ENCODE results near the gene PCDHB11. TPM values are rescaled to one million over a fixed set of nuclear protein-coding genes. Genes with fewer than 3 reads are reported as not detected.

Gene PCDHB11
- 0.18 and 0.65 TPM in 2 replicates for total RNA-seq

GRCh38 chr5:141199359-141200235 lies at the start of gene PCDHB11:
Gene PCDHB11 (plus strand): TSS chr5:141199627. CDS start chr5:141199775, 148 bp downstream.

GRCh38 chr5:141149812-141150211 lies 49.6 kb upstream of the PCDHB11 start, which contains the start of gene PCDHB6:
Gene PCDHB6 (plus strand): TSS chr5:141150057. CDS start chr5:141150258, 201 bp downstream.

GRCh38 chr5:141172381-141173204 lies 26.8 kb upstream of the PCDHB11 start, which contains the start of gene PCDHB7:
Gene PCDHB7 (plus strand): TSS chr5:141172644. CDS start chr5:141172836, 192 bp downstream.

GRCh38 chr5:141177577-141178191 lies 21.7 kb upstream of the PCDHB11 start, which contains the start of gene PCDHB8:
Gene PCDHB8 (plus strand): TSS chr5:141177790. CDS start chr5:141178035, 245 bp downstream.

GRCh38 chr5:141182248-141182647 lies 17.2 kb upstream of the PCDHB11 start, which contains the start of gene PCDHB16:
Gene PCDHB16 (plus strand): TSS chr5:141182387. CDS start chr5:141182560, 173 bp downstream.

GRCh38 chr5:141186897-141187512 lies 12.4 kb upstream of the PCDHB11 start, which contains the start of gene PCDHB9:
Gene PCDHB9 (plus strand): TSS chr5:141187161. CDS start chr5:141187319, 158 bp downstream.

GRCh38 chr5:141192110-141192725 lies 7.2 kb upstream of the PCDHB11 start, which contains the start of gene PCDHB10:
Gene PCDHB10 (plus strand): TSS chr5:141192353. CDS start chr5:141192553, 200 bp downstream.

GRCh38 chr5:141208478-141208877 lies 9.1 kb downstream of the PCDHB11 start, which contains the start of gene PCDHB12:
Gene PCDHB12 (plus strand): TSS chr5:141208719. CDS start chr5:141208908, 189 bp downstream.

GRCh38 chr5:141213656-141214339 lies 14.4 kb downstream of the PCDHB11 start, which contains the start of gene PCDHB13:
Gene PCDHB13 (plus strand): TSS chr5:141213919. CDS start chr5:141214124, 205 bp downstream.

GRCh38 chr5:141223112-141223783 lies 23.8 kb downstream of the PCDHB11 start, which contains the start of gene PCDHB14:
Gene PCDHB14 (plus strand): TSS chr5:141223343. CDS start chr5:141223506, 163 bp downstream.

GRCh38 chr5:141245250-141245717 lies 45.9 kb downstream of the PCDHB11 start, which contains the start of gene PCDHB15:
Gene PCDHB15 (plus strand): TSS chr5:141245395. CDS start chr5:141245579, 184 bp downstream.

Other genes with a start within 250 kb of the PCDHB11 start
- under 0.01 and 0.49 TPM in 2 replicates for gene PCDHAC2, start 233.2 kb upstream of the PCDHB11 start, total RNA-seq
- not detected in 2 replicates for gene PCDHB1, start 148.3 kb upstream of the PCDHB11 start, total RNA-seq
- gene PCDHB2, start 105.0 kb upstream of the PCDHB11 start, total RNA-seq: 0.90 and 1.3 TPM in 2 replicates
- gene PCDHB3, start 99.2 kb upstream of the PCDHB11 start, total RNA-seq: 0.16 TPM in 1 of 2 replicates, not detected in the other
- gene PCDHB4, start 77.8 kb upstream of the PCDHB11 start, total RNA-seq: 0.18 and 0.97 TPM in 2 replicates
- 1.3 and 4.5 TPM in 2 replicates for gene PCDHB5, start 64.4 kb upstream of the PCDHB11 start, total RNA-seq
- gene PCDHB6, start 49.6 kb upstream of the PCDHB11 start, total RNA-seq: 0.49 TPM in 1 of 2 replicates, not detected in the other
- gene PCDHB7, start 27.0 kb upstream of the PCDHB11 start, total RNA-seq: 0.16 and 1.1 TPM in 2 replicates
- 0.49 TPM in 1 of 2 replicates, not detected in the other for gene PCDHB8, start 21.8 kb upstream of the PCDHB11 start, total RNA-seq
- gene PCDHB16, start 17.2 kb upstream of the PCDHB11 start, total RNA-seq: 0.54 TPM in 1 of 2 replicates, not detected in the other
- under 0.01 TPM in 1 of 2 replicates, not detected in the other for gene PCDHB9, start 12.5 kb upstream of the PCDHB11 start, total RNA-seq
- 0.16 and 0.18 TPM in 2 replicates for gene PCDHB10, start 7.3 kb upstream of the PCDHB11 start, total RNA-seq
- 0.16 and 0.72 TPM in 2 replicates for gene PCDHB12, start 9.1 kb downstream of the PCDHB11 start, total RNA-seq
- 0.16 and 0.90 TPM in 2 replicates for gene PCDHB13, start 14.3 kb downstream of the PCDHB11 start, total RNA-seq
- gene PCDHB14, start 23.7 kb downstream of the PCDHB11 start, total RNA-seq: 0.54 and 1.5 TPM in 2 replicates
- gene PCDHB15, start 45.8 kb downstream of the PCDHB11 start, total RNA-seq: 1.8 TPM in 2 replicates
- gene SLC25A2, start 104.4 kb downstream of the PCDHB11 start, total RNA-seq: not detected in 2 replicates
- 36.6 and 51.5 TPM in 2 replicates for gene TAF7, start 121.2 kb downstream of the PCDHB11 start, total RNA-seq
- gene PCDHGA1, start 130.9 kb downstream of the PCDHB11 start, total RNA-seq: 0.54 and 0.65 TPM in 2 replicates
- gene PCDHGA2, start 139.1 kb downstream of the PCDHB11 start, total RNA-seq: 2.5 and 5.8 TPM in 2 replicates
- 2.0 and 2.9 TPM in 2 replicates for gene PCDHGA3, start 144.2 kb downstream of the PCDHB11 start, total RNA-seq
- 0.36 and 0.81 TPM in 2 replicates for gene PCDHGB1, start 150.5 kb downstream of the PCDHB11 start, total RNA-seq
- gene PCDHGA4, start 155.4 kb downstream of the PCDHB11 start, total RNA-seq: 4.7 and 6.3 TPM in 2 replicates
- 1.6 and 3.2 TPM in 2 replicates for gene PCDHGB2, start 160.4 kb downstream of the PCDHB11 start, total RNA-seq
- 0.32 and 2.2 TPM in 2 replicates for gene PCDHGA5, start 164.5 kb downstream of the PCDHB11 start, total RNA-seq
- 1.8 and 2.4 TPM in 2 replicates for gene PCDHGB3, start 170.6 kb downstream of the PCDHB11 start, total RNA-seq
- gene PCDHGA6, start 174.3 kb downstream of the PCDHB11 start, total RNA-seq: 1.1 and 3.4 TPM in 2 replicates
- gene PCDHGA7, start 183.1 kb downstream of the PCDHB11 start, total RNA-seq: 3.6 and 5.8 TPM in 2 replicates
- gene PCDHGB4, start 188.1 kb downstream of the PCDHB11 start, total RNA-seq: 14.1 and 16.8 TPM in 2 replicates
- gene PCDHGA8, start 193.0 kb downstream of the PCDHB11 start, total RNA-seq: 0.18 and 1.8 TPM in 2 replicates
- gene PCDHGB5, start 198.3 kb downstream of the PCDHB11 start, total RNA-seq: 21.7 and 22.2 TPM in 2 replicates
- 1.4 and 2.6 TPM in 2 replicates for gene PCDHGA9, start 203.2 kb downstream of the PCDHB11 start, total RNA-seq
- gene PCDHGB6, start 208.4 kb downstream of the PCDHB11 start, total RNA-seq: 1.4 and 2.1 TPM in 2 replicates
- 3.4 and 5.0 TPM in 2 replicates for gene PCDHGA10, start 213.4 kb downstream of the PCDHB11 start, total RNA-seq
- gene PCDHGB7, start 218.1 kb downstream of the PCDHB11 start, total RNA-seq: 7.8 and 14.4 TPM in 2 replicates
- 10.2 and 12.8 TPM in 2 replicates for gene PCDHGA11, start 221.4 kb downstream of the PCDHB11 start, total RNA-seq
- 26.7 and 27.1 TPM in 2 replicates for gene PCDHGA12, start 230.9 kb downstream of the PCDHB11 start, total RNA-seq